ENCODE measurements around the gene DLGAP1. TPM values are rescaled to one million over a fixed set of nuclear protein-coding genes. Genes with fewer than 3 reads are reported as not detected.
A peak's percentile ranks its signal among the peaks of the same experiment; 100 is the strongest.

The DLGAP1 gene
- total RNA-seq, 1 experiment from 2014 or later, result 0.07 TPM

DNA sequence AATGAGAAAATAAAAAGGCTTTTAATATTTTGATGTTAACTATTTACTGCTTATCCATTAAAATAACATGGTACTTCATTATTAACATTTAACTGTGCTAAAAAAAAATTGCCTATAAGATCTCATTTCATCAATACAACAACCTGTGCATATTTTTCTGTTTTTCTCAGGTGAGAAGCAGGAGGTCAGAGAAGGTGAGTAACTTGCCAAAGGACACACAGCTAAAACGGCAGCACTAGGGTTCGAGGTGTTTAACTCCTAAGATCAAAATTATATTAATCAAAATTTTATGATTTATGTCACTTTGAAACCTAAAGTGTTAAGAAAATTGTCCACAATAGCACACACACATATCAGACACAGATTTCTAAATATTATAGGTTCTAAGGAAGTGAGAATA, 639.1 kb downstream of the DLGAP1 start:
- POLR2A ChIA-PET, result no interaction called here
- Mint-ChIP-seq H3K4me3 (ENCODE audit: unreplicated experiment) (no peak overlapping the region), H3K27me3 (ENCODE audit: insufficient read depth, unreplicated experiment) (no peaks in the 10 kb centered on the region), H3K36me3 (ENCODE audit: insufficient read depth, unreplicated experiment) (no peaks in the 10 kb centered on the region), H3K4me1 (ENCODE audit: low read depth, unreplicated experiment) (peaks cover 22% of the 10 kb centered on the region), H3K27ac (ENCODE audit: unreplicated experiment) (peak overlapping the region; percentile 37), H3K9me3 (ENCODE audit: unreplicated experiment) (no peaks in the 10 kb centered on the region)
- CTCF ChIA-PET, result interaction anchor here (0.5 kb wide), 1 partner anchor 21 kb away, joined by 4 read pairs; no protein-coding TSS in a partner anchor
- H3K27me3 ChIP-seq (replicated peaks; ENCODE audit: control insufficient read depth, insufficient read depth, low read length), result no peaks in the 10 kb centered on the region
- no peaks in the 10 kb centered on the region for H3K36me3 ChIP-seq (ENCODE audit: control insufficient read depth, insufficient read depth, low read length)
- TF ChIP-seq, protein P1, sequence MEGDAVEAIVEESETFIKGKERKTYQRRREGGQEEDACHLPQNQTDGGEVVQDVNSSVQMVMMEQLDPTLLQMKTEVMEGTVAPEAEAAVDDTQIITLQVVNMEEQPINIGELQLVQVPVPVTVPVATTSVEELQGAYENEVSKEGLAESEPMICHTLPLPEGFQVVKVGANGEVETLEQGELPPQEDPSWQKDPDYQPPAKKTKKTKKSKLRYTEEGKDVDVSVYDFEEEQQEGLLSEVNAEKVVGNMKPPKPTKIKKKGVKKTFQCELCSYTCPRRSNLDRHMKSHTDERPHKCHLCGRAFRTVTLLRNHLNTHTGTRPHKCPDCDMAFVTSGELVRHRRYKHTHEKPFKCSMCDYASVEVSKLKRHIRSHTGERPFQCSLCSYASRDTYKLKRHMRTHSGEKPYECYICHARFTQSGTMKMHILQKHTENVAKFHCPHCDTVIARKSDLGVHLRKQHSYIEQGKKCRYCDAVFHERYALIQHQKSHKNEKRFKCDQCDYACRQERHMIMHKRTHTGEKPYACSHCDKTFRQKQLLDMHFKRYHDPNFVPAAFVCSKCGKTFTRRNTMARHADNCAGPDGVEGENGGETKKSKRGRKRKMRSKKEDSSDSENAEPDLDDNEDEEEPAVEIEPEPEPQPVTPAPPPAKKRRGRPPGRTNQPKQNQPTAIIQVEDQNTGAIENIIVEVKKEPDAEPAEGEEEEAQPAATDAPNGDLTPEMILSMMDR (IDR thresholded peaks at IDR 0.05; ENCODE audit: insufficient read depth in 1 of 2, low read depth in 1 of 2, low read length in 1 of 2, severe bottlenecking in 1 of 2, unreplicated experiment in 1 of 2), result no peak
- H3K9me3 ChIP-seq, result no peaks in the 10 kb centered on the region
- H3K4me3 ChIP-seq (ENCODE audit: low read depth, low read length), result no peak overlapping the region
- intact Hi-C loops (cut with micrococcal nuclease; ENCODE audit: unreplicated experiment), result no loop called here
- peaks cover 15% of the 10 kb centered on the region for H3K4me1 ChIP-seq
- no peak for DNase-seq
- no TSS peak for BruUV-seq (replicated peaks)

DNA sequence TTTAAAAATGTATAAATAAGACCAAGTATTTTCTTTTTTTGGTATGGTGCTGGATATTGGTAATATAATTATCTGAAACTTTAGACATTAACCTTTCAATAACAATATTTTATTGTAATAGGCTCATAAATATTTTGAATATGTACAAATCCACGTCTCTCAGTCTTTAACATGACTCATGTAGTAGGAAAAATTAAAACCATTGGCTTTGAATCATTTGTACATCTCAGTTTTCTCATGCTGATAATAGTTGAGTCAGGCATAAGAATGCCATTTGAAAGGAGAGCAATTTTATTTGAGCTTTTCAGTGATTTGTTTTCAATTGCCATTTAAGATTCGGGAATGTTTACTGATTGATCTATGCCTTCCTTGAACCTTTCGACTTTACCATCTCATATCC, 640.3 kb downstream of the DLGAP1 start:
- BruUV-seq (replicated peaks), result no TSS peak
- no peak for DNase-seq
- Histone ChIP-seq H3K4me1 (peaks cover 15% of the 10 kb centered on the region), H3K4me3 (ENCODE audit: low read depth, low read length) (no peak overlapping the region), H3K9me3 (no peaks in the 10 kb centered on the region), H3K27me3 (replicated peaks; ENCODE audit: control insufficient read depth, insufficient read depth, low read length) (no peaks in the 10 kb centered on the region), H3K36me3 (ENCODE audit: control insufficient read depth, insufficient read depth, low read length) (no peaks in the 10 kb centered on the region)
- POLR2A ChIA-PET, result no interaction called here
- no peaks in the 10 kb centered on the region for H3K36me3 Mint-ChIP-seq (ENCODE audit: insufficient read depth, unreplicated experiment)
- H3K4me3 Mint-ChIP-seq (ENCODE audit: unreplicated experiment), result no peak overlapping the region
- intact Hi-C loops (cut with micrococcal nuclease; ENCODE audit: unreplicated experiment), result no loop called here
- no peak overlapping the region for H3K27ac Mint-ChIP-seq (ENCODE audit: unreplicated experiment)
- CTCF ChIA-PET, result no interaction called here
- H3K9me3 Mint-ChIP-seq (ENCODE audit: unreplicated experiment), result no peaks in the 10 kb centered on the region
- peaks cover 22% of the 10 kb centered on the region for H3K4me1 Mint-ChIP-seq (ENCODE audit: low read depth, unreplicated experiment)
- TF ChIP-seq, protein P1 (IDR thresholded peaks at IDR 0.05; ENCODE audit: insufficient read depth in 1 of 2, low read depth in 1 of 2, low read length in 1 of 2, severe bottlenecking in 1 of 2, unreplicated experiment in 1 of 2), result no peak
- no peaks in the 10 kb centered on the region for H3K27me3 Mint-ChIP-seq (ENCODE audit: insufficient read depth, unreplicated experiment)

DNA sequence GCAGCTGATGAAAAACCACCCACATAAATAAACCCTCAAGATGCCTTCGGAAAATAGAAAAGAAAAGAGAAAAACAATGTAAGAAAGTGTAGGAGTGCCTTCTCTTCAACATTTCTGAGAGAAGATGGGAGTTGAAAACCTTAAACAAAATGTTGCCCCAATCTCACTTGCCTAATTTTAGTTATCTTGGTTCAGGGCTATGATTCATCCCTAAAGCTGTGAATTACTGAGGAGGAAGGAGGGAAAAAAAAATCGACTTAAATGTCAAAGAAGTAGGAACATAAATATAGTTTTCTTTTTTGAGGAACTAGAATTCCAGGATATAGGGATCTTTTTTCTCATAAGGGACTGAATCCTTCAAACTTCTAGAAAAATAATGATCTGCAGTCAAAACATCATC, 644.8 kb downstream of the DLGAP1 start:
- no TSS peak for BruUV-seq (replicated peaks)
- no peak overlapping the region for H3K4me3 Mint-ChIP-seq (ENCODE audit: unreplicated experiment)
- Histone ChIP-seq H3K9me3 (no peaks in the 10 kb centered on the region), H3K4me1 (no peaks in the 10 kb centered on the region), H3K36me3 (ENCODE audit: control insufficient read depth, insufficient read depth, low read length) (no peaks in the 10 kb centered on the region), H3K4me3 (ENCODE audit: low read depth, low read length) (no peak overlapping the region), H3K27me3 (replicated peaks; ENCODE audit: control insufficient read depth, insufficient read depth, low read length) (no peaks in the 10 kb centered on the region)
- H3K36me3 Mint-ChIP-seq (ENCODE audit: insufficient read depth, unreplicated experiment), result no peaks in the 10 kb centered on the region
- H3K27ac Mint-ChIP-seq (ENCODE audit: unreplicated experiment), result no peak overlapping the region
- ChIA-PET CTCF (no interaction called here), POLR2A (no interaction called here)
- TF ChIP-seq, protein P1 (IDR thresholded peaks at IDR 0.05; ENCODE audit: insufficient read depth in 1 of 2, low read depth in 1 of 2, low read length in 1 of 2, severe bottlenecking in 1 of 2, unreplicated experiment in 1 of 2), result no peak
- DNase-seq, result no peak
- H3K4me1 Mint-ChIP-seq (ENCODE audit: low read depth, unreplicated experiment), result peaks cover 5% of the 10 kb centered on the region
- no peaks in the 10 kb centered on the region for H3K27me3 Mint-ChIP-seq (ENCODE audit: insufficient read depth, unreplicated experiment)
- H3K9me3 Mint-ChIP-seq (ENCODE audit: unreplicated experiment), result no peaks in the 10 kb centered on the region
- intact Hi-C loops (cut with micrococcal nuclease; ENCODE audit: unreplicated experiment), result no loop called here

All from Caco-2 (cell line).